Trophoblast cell (in vitro differentiated cells and primary cell): ENCODE results near the gene SGPP2.
A peak's percentile ranks its signal among the peaks of the same experiment; 100 is the strongest.

Source experiments
- DNase-seq, 2 donors: peaks; one replicate each; pipeline ENCODE4 v3.0.0-alpha.2; 2016
- H2AFZ ChIP-seq: 2 replicates; pipeline ENCODE4 v1.6.1; 2013; ENCODE audit warnings: low read length, moderate library complexity, mild to moderate bottlenecking; ENCODE audit not compliant: insufficient read depth, poor library complexity
- H2AK5ac ChIP-seq: 2 replicates; pipeline ENCODE4 v1.6.1; 2013; ENCODE audit warnings: mild to moderate bottlenecking, low read length
- H2BK120ac ChIP-seq: 2 replicates; pipeline ENCODE4 v1.6.1; 2013; ENCODE audit warnings: low read length, mild to moderate bottlenecking, moderate library complexity; ENCODE audit not compliant: insufficient read depth, poor library complexity
- H2BK12ac ChIP-seq: 2 replicates; pipeline ENCODE4 v1.6.1; 2013; ENCODE audit warnings: mild to moderate bottlenecking, low read length, moderate library complexity
- H2BK5ac ChIP-seq: 2 replicates; pipeline ENCODE4 v1.6.1; 2013; ENCODE audit warnings: low read length, low read depth, moderate library complexity, mild to moderate bottlenecking; ENCODE audit not compliant: poor library complexity
- H3K14ac ChIP-seq: 2 replicates; pipeline ENCODE4 v1.6.1; 2013; ENCODE audit warnings: mild to moderate bottlenecking, low read length
- H3K18ac ChIP-seq: 2 replicates; pipeline ENCODE4 v1.6.1; 2013; ENCODE audit warnings: mild to moderate bottlenecking, low read length
- H3K23ac ChIP-seq: 2 replicates; pipeline ENCODE4 v1.6.1; 2013; ENCODE audit warnings: low read length
- H3K27ac ChIP-seq: 2 replicates; pipeline ENCODE4 v1.5.1; 2013; ENCODE audit warnings: low read depth, mild to moderate bottlenecking, inconsistent platforms, low read length, moderate library complexity
- H3K27me3 ChIP-seq: 2 replicates; pipeline ENCODE4 v1.6.1; 2013; ENCODE audit warnings: inconsistent platforms, mild to moderate bottlenecking, low read length, moderate library complexity; ENCODE audit not compliant: insufficient read depth
- H3K36me3 ChIP-seq, 2 experiments: 1 replicate in 1 of 2; 2 replicates in 1 of 2; pipeline ENCODE4 v1.6.1; 2013; ENCODE audit warnings: low read length in 2 of 2, mild to moderate bottlenecking in 2 of 2, moderate library complexity in 1 of 2; ENCODE audit not compliant: insufficient read depth in 2 of 2, control insufficient read depth in 1 of 2
- H3K4ac ChIP-seq: 2 replicates; pipeline ENCODE4 v1.6.1; 2013; ENCODE audit warnings: low read depth, mild to moderate bottlenecking, low read length, moderate library complexity
- H3K4me1 ChIP-seq, 2 experiments: 1 replicate in 1 of 2; 2 replicates in 1 of 2; pipeline ENCODE4 v1.6.1; 2013; ENCODE audit warnings: low read length in 2 of 2, mild to moderate bottlenecking in 2 of 2, moderate library complexity in 1 of 2; ENCODE audit not compliant: insufficient read depth in 2 of 2, control insufficient read depth in 1 of 2
- H3K4me2 ChIP-seq: 2 replicates; pipeline ENCODE4 v1.6.1; 2013; ENCODE audit warnings: inconsistent platforms, mild to moderate bottlenecking, low read length, moderate library complexity
- H3K4me3 ChIP-seq: 2 replicates; pipeline ENCODE4 v1.5.1; 2013; ENCODE audit warnings: mild to moderate bottlenecking, low read depth, low read length, inconsistent platforms
- H3K79me1 ChIP-seq: one replicate; pipeline ENCODE4 v1.6.1; 2013; ENCODE audit warnings: low read length
- H3K79me2 ChIP-seq: 2 replicates; pipeline ENCODE4 v1.6.1; 2013; ENCODE audit warnings: low read length, mild to moderate bottlenecking; ENCODE audit not compliant: control insufficient read depth, insufficient read depth, poor library complexity
- H3K9ac ChIP-seq: 2 replicates; pipeline ENCODE4 v1.6.1; 2013; ENCODE audit warnings: mild to moderate bottlenecking, low read length
- H3K9me3 ChIP-seq: 2 replicates; pipeline ENCODE4 v1.6.1; 2013; ENCODE audit warnings: low read depth, mild to moderate bottlenecking, control low read depth, inconsistent platforms, low read length; ENCODE audit not compliant: insufficient read depth
- H4K12ac ChIP-seq: 2 replicates; pipeline ENCODE4 v1.6.1; 2013; ENCODE audit warnings: low read depth, mild to moderate bottlenecking, low read length, moderate library complexity
- H4K8ac ChIP-seq: 2 replicates; pipeline ENCODE4 v1.6.1; 2013; ENCODE audit warnings: low read depth, mild to moderate bottlenecking, low read length, moderate library complexity
- H4K91ac ChIP-seq: one replicate; pipeline ENCODE4 v1.6.1; 2013; ENCODE audit warnings: low read depth, mild to moderate bottlenecking, low read length, moderate library complexity
- WGBS: extraction: QIAGEN DNeasy Blood & Tissue Kit; methylation state at CpG from one replicate; pipeline ENCODE4 v1.1.7; 2013; ENCODE audit warnings: missing lambda C conversion rate; ENCODE audit not compliant: insufficient read length, insufficient coverage; ENCODE audit errors: extremely low coverage; 5-methylcytosine and 5-hydroxymethylcytosine counted together

Gene SGPP2

GRCh38 chr2:222499226-222499625 lies 74.9 kb downstream of the SGPP2 start:
- Histone ChIP-seq H3K36me3 (no peaks in the 10 kb centered on the region), H2BK5ac (no peak overlapping the region), H3K27ac (no peak overlapping the region), H2BK12ac (no peak overlapping the region), H2AFZ (no peak overlapping the region), H3K27me3 (no peaks in the 10 kb centered on the region), H3K4ac (no peak overlapping the region), H2AK5ac (no peak overlapping the region), H3K4me3 (no peak overlapping the region), H3K9me3 (peaks cover 1% of the 10 kb centered on the region), H3K23ac (no peak overlapping the region), H3K9ac (no peak overlapping the region), H3K4me2 (no peak overlapping the region), H3K18ac (no peak overlapping the region), H4K8ac (no peak overlapping the region), H4K91ac (no peak overlapping the region), H3K14ac (no peak overlapping the region), H2BK120ac (no peak overlapping the region), H3K79me1 (no peaks in the 10 kb centered on the region), H3K79me2 (no peaks in the 10 kb centered on the region), H3K4me1 (peaks cover 0 to 4% of the 10 kb centered on the region in 2 experiments), H4K12ac (no peak overlapping the region)
- no CpG with 5 or more reads among the region's 3 CpGs for WGBS
- DNase-seq, result peak; percentile 50 to 77

GRCh38 chr2:222504191-222504590 lies 79.8 kb downstream of the SGPP2 start:
- Histone ChIP-seq H3K4me3 (no peak overlapping the region), H3K4ac (no peak overlapping the region), H2BK5ac (no peak overlapping the region), H2AK5ac (no peak overlapping the region), H3K27me3 (no peaks in the 10 kb centered on the region), H3K9ac (no peak overlapping the region), H3K36me3 (no peaks in the 10 kb centered on the region), H4K91ac (no peak overlapping the region), H4K12ac (no peak overlapping the region), H3K14ac (no peak overlapping the region), H3K4me2 (no peak overlapping the region), H2AFZ (no peak overlapping the region), H4K8ac (no peak overlapping the region), H3K9me3 (no peaks in the 10 kb centered on the region), H3K79me1 (no peaks in the 10 kb centered on the region), H2BK12ac (no peak overlapping the region), H3K23ac (peak overlapping the region; percentile 83), H3K79me2 (peaks cover 2% of the 10 kb centered on the region), H3K4me1 (peaks cover 0 to 1% of the 10 kb centered on the region in 2 experiments), H3K27ac (no peak overlapping the region), H2BK120ac (no peak overlapping the region), H3K18ac (no peak overlapping the region)
- DNase-seq, result peak; percentile 48 to 79
- no CpG with 5 or more reads among the region's 8 CpGs for WGBS

- Histone ChIP-seq H3K4ac (no peak overlapping the region), H3K4me2 (no peak overlapping the region), H4K91ac (no peak overlapping the region), H3K79me1 (no peaks in the 10 kb centered on the region), H3K9ac (no peak overlapping the region), H2BK12ac (no peak overlapping the region), H3K18ac (no peak overlapping the region), H3K23ac (no peak overlapping the region), H3K14ac (no peak overlapping the region), H3K4me3 (no peak overlapping the region), H2BK5ac (no peak overlapping the region), H2AFZ (no peak overlapping the region), H3K36me3 (no peaks in the 10 kb centered on the region), H3K27me3 (no peaks in the 10 kb centered on the region), H2AK5ac (no peak overlapping the region), H3K27ac (no peak overlapping the region), H4K12ac (no peak overlapping the region), H4K8ac (no peak overlapping the region), H2BK120ac (no peak overlapping the region), H3K4me1 (no peaks in the 10 kb centered on the region), H3K79me2 (peaks cover 2% of the 10 kb centered on the region), H3K9me3 (no peaks in the 10 kb centered on the region)
- DNase-seq, result no peak
- WGBS, result no CpG with 5 or more reads among the region's 2 CpGs
Observed at GRCh38 chr2:222504719-222505118, 80.4 kb downstream of the SGPP2 start.

- no peak overlapping the region for H2BK120ac ChIP-seq
- H2BK12ac ChIP-seq, result no peak overlapping the region
- H3K27ac ChIP-seq, result no peak overlapping the region
- no peak overlapping the region for H2AFZ ChIP-seq
- no peaks in the 10 kb centered on the region for H3K4me1 ChIP-seq
- H3K4me2 ChIP-seq, result no peak overlapping the region
- no peak overlapping the region for H2AK5ac ChIP-seq
- H3K18ac ChIP-seq, result no peak overlapping the region
- H3K9me3 ChIP-seq, result no peaks in the 10 kb centered on the region
- H3K79me1 ChIP-seq, result no peaks in the 10 kb centered on the region
- H3K14ac ChIP-seq, result no peak overlapping the region
- H4K8ac ChIP-seq, result no peak overlapping the region
- H4K91ac ChIP-seq, result no peak overlapping the region
- no peak overlapping the region for H3K9ac ChIP-seq
- H3K79me2 ChIP-seq, result peaks cover 2% of the 10 kb centered on the region
- H4K12ac ChIP-seq, result no peak overlapping the region
- H3K36me3 ChIP-seq, result no peaks in the 10 kb centered on the region
- WGBS, result no CpG with 5 or more reads among the region's 5 CpGs
- H3K4me3 ChIP-seq, result no peak overlapping the region
- H3K27me3 ChIP-seq, result no peaks in the 10 kb centered on the region
- H3K4ac ChIP-seq, result no peak overlapping the region
- H3K23ac ChIP-seq, result no peak overlapping the region
- DNase-seq, result peak; percentile 20 to 75
- no peak overlapping the region for H2BK5ac ChIP-seq
Observed at GRCh38 chr2:222506230-222506935, 82.0 kb downstream of the SGPP2 start.
